HepG2 (cell line): ENCODE data around the gene SNRPD3. TPM values are rescaled to one million over a fixed set of nuclear protein-coding genes. Genes with fewer than 3 reads are reported as not detected.

Experiments used
- ATAD3A ChIP-seq: sonication (generic); formaldehyde crosslinking; IDR thresholded peaks from 2 replicates; pipeline ENCODE4 v1.4.0; 2020; ENCODE audit warnings: missing genetic modification reagents
- CEBPB ChIP-seq: IDR thresholded peaks from 2 replicates; pipeline ENCODE4 v1.6.1; 2011; ENCODE audit warnings: low read depth, low read length, improper control_type of control experiment, borderline replicate concordance
- ETV5 ChIP-seq: IDR thresholded peaks from 2 replicates; pipeline ENCODE4 v1.6.1; 2018; ENCODE audit warnings: missing biosample characterization, missing genetic modification reagents, inconsistent platforms, borderline replicate concordance
- GATAD2A ChIP-seq: IDR thresholded peaks from 2 replicates; pipeline ENCODE4 v1.6.1; 2016
- HDAC1 ChIP-seq: sonication (generic); formaldehyde crosslinking; IDR thresholded peaks from 2 replicates; pipeline ENCODE4 v1.5.1; 2020; ENCODE audit warnings: mild to moderate bottlenecking, missing genetic modification reagents
- IKZF5 ChIP-seq: IDR thresholded peaks from 2 replicates; pipeline ENCODE4 v1.6.1; 2018; ENCODE audit warnings: missing genetic modification reagents, mild to moderate bottlenecking, missing compliant biosample characterization
- IRF2 ChIP-seq: IDR thresholded peaks from 2 replicates; pipeline ENCODE4 v1.6.1; 2018; ENCODE audit warnings: missing genetic modification reagents, missing compliant biosample characterization
- MEIS1 ChIP-seq: sonication (generic); formaldehyde crosslinking; IDR thresholded peaks from 2 replicates; pipeline ENCODE4 v1.9.0; 2021; ENCODE audit warnings: mild to moderate bottlenecking, missing genetic modification reagents, moderate library complexity, borderline replicate concordance
- MTA1 ChIP-seq: sonication (generic); formaldehyde crosslinking; IDR thresholded peaks from 2 replicates; pipeline ENCODE4 v1.4.0; 2020; ENCODE audit warnings: missing genetic modification reagents, mild to moderate bottlenecking, borderline replicate concordance
- NAIF1 ChIP-seq: sonication (generic); formaldehyde crosslinking; IDR thresholded peaks from 2 replicates; pipeline ENCODE4 v1.5.0; 2020; ENCODE audit warnings: mild to moderate bottlenecking, missing genetic modification reagents, borderline replicate concordance
- NFE2L1 ChIP-seq: sonication (generic); formaldehyde crosslinking; IDR thresholded peaks from 2 replicates; pipeline ENCODE4 v1.4.0; 2020; ENCODE audit warnings: missing genetic modification reagents, mild to moderate bottlenecking, borderline replicate concordance
- PHF8 ChIP-seq: sonication (generic); formaldehyde crosslinking; IDR thresholded peaks from 2 replicates; pipeline ENCODE4 v1.5.0; 2020; ENCODE audit warnings: missing genetic modification reagents
- RXRB ChIP-seq: IDR thresholded peaks from 2 replicates; pipeline ENCODE4 v1.6.1; 2016; ENCODE audit warnings: borderline replicate concordance, missing genetic modification reagents, missing compliant biosample characterization
- SALL1 ChIP-seq: sonication (generic); formaldehyde crosslinking; IDR thresholded peaks from 2 replicates; pipeline ENCODE4 v1.8.0; 2022; ENCODE audit warnings: mild to moderate bottlenecking, missing genetic modification reagents
- SMAD9 ChIP-seq: sonication (generic); formaldehyde crosslinking; IDR thresholded peaks from 2 replicates; pipeline ENCODE4 v1.5.1; 2020; ENCODE audit warnings: mild to moderate bottlenecking, missing genetic modification reagents
- TRIM22 ChIP-seq: fragments of 450-650 bp; IDR thresholded peaks from 2 replicates; pipeline ENCODE4 v1.6.1; 2017
- ZFP41 ChIP-seq: sonication (generic); formaldehyde crosslinking; IDR thresholded peaks from 2 replicates; pipeline ENCODE4 v1.4.0; 2020; ENCODE audit warnings: mild to moderate bottlenecking, missing genetic modification reagents, borderline replicate concordance
- ZGPAT ChIP-seq: IDR thresholded peaks from 2 replicates; pipeline ENCODE4 v1.6.1; 2016; ENCODE audit warnings: mild to moderate bottlenecking
- ZNF225 ChIP-seq: sonication (generic); formaldehyde crosslinking; IDR thresholded peaks from 2 replicates; pipeline ENCODE4 v1.4.0; 2020; ENCODE audit warnings: mild to moderate bottlenecking, missing genetic modification reagents
- ZNF335 ChIP-seq: sonication (generic); formaldehyde crosslinking; IDR thresholded peaks from 2 replicates; pipeline ENCODE4 v1.4.0; 2020; ENCODE audit warnings: missing genetic modification reagents
- ZNF414 ChIP-seq: sonication (generic); formaldehyde crosslinking; IDR thresholded peaks from 2 replicates; pipeline ENCODE4 v1.5.0; 2020; ENCODE audit warnings: missing genetic modification reagents
- ZNF547 ChIP-seq: sonication (generic); formaldehyde crosslinking; IDR thresholded peaks from 2 replicates; pipeline ENCODE4 v1.5.1; 2020; ENCODE audit warnings: mild to moderate bottlenecking, missing genetic modification reagents
- ZNF598 ChIP-seq: sonication (generic); formaldehyde crosslinking; IDR thresholded peaks from 2 replicates; pipeline ENCODE4 v1.5.1; 2020; ENCODE audit warnings: mild to moderate bottlenecking, missing genetic modification reagents, borderline replicate concordance
- polyA plus RNA-seq, 8 experiments: library from polyadenylated mRNA; depleted of rRNA in 3 of 8; stranded (reverse) in 7 of 8; unstranded in 1 of 8; fragments of >200 nt; fragmentation: Illumina TruSeq in 4 of 8; extraction: Trizol in 4 of 8; gene quantifications; 2 replicates each; pipeline versions ENCODE4 v1.2.1 to v1.2.3, GENCODE V29; 2011 to 2016; ENCODE audit warnings: low read depth in 4 of 8, missing spikeins in 1 of 8, mixed read lengths in 1 of 8; ENCODE audit not compliant: insufficient read depth in 1 of 8
- total RNA-seq, 5 experiments: library from RNA; depleted of rRNA; stranded (reverse); fragments of >200 nt; fragmentation: Illumina TruSeq; extraction: Trizol; gene quantifications; 2 replicates each; pipeline ENCODE4 v1.2.3, GENCODE V29; 2016; ENCODE audit warnings: low read depth in 1 of 5

SNRPD3 gene
- total and polyA plus RNA-seq, 2 of the 13 experiments (the other 11 are each of a cell fraction or from before 2014, with no cell fraction given) = 110 to 209 TPM

GRCh38 chr22:24583221-24584165, 27.7 kb downstream of the SNRPD3 start (continued):
- TF ChIP-seq IKZF5 (CRISPR knock-in tag) (0 out of 2 replicates have a peak, but pooled peaks have one; percentile 22), SALL1 (CRISPR knock-in tag) (peak; percentile 79), CEBPB (no peak), NFE2L1 (CRISPR knock-in tag) (no peak), ZNF335 (no peak), PHF8 (CRISPR knock-in tag) (peak; percentile 61), RXRB (CRISPR knock-in tag) (no peak), MEIS1 (no peak), GATAD2A (CRISPR knock-in tag) (peak; percentile 42; the same call in 1 of the 2 replicates), ZNF225 (CRISPR knock-in tag) (peak; percentile 91), ZNF547 (CRISPR knock-in tag) (no peak), SMAD9 (CRISPR knock-in tag) (no peak), ETV5 (CRISPR knock-in tag) (no peak), ZFP41 (CRISPR knock-in tag) (no peak), ZGPAT (CRISPR knock-in tag) (0 out of 2 replicates have a peak, but pooled peaks have one; percentile 21), IRF2 (CRISPR knock-in tag) (no peak), TRIM22 (no peak), ZNF598 (0 out of 2 replicates have a peak, but pooled peaks have one; percentile 35), MTA1 (CRISPR knock-in tag) (0 out of 2 replicates have a peak, but pooled peaks have one; percentile 45), HDAC1 (CRISPR knock-in tag) (0 out of 2 replicates have a peak, but pooled peaks have one; percentile 37), ZNF414 (CRISPR knock-in tag) (no peak), ATAD3A (CRISPR knock-in tag) (no peak), NAIF1 (CRISPR knock-in tag) (no peak)
